Raji (cell line): ENCODE data around the gene DHRS7C.

ENCODE experiments used
- POLR2A ChIP-seq: IDR thresholded peaks from 2 replicates; pipeline ENCODE4 v1.6.1; 2011; ENCODE audit warnings: low read depth, low read length, control low read depth; ENCODE audit not compliant: insufficient read depth

Gene DHRS7C

GRCh38 chr17:9788601-9789000, 2.8 kb downstream of the DHRS7C start:
- no peak for TF ChIP-seq POLR2A

- TF ChIP-seq POLR2A = no peak
Observed at GRCh38 chr17:9784544-9784943, 6.8 kb downstream of the DHRS7C start.

- TF ChIP-seq POLR2A = no peak
Observed at GRCh38 chr17:9783050-9783449, 8.3 kb downstream of the DHRS7C start.

- no peak for TF ChIP-seq POLR2A
Observed at GRCh38 chr17:9780552-9780951, 10.8 kb downstream of the DHRS7C start.

- no peak for TF ChIP-seq POLR2A
Observed at GRCh38 chr17:9776911-9777310, 14.5 kb downstream of the DHRS7C start.

- no peak for TF ChIP-seq POLR2A
Observed at GRCh38 chr17:9772658-9773057, 18.7 kb downstream of the DHRS7C start.

- TF ChIP-seq POLR2A = no peak
Observed at GRCh38 chr17:9771465-9771864, 19.9 kb downstream of the DHRS7C start.

GRCh38 chr17:9769036-9769695, 22.2 kb downstream of the DHRS7C start:
- TF ChIP-seq POLR2A = no peak

GRCh38 chr17:9768381-9768934, 22.9 kb downstream of the DHRS7C start:
- TF ChIP-seq POLR2A = no peak

- no peak for TF ChIP-seq POLR2A
Observed at GRCh38 chr17:9767432-9767991, 23.9 kb downstream of the DHRS7C start.

GRCh38 chr17:9766970-9767369, 24.4 kb downstream of the DHRS7C start:
- TF ChIP-seq POLR2A = no peak

- TF ChIP-seq POLR2A = no peak
Observed at GRCh38 chr17:9765322-9765721, 26.1 kb downstream of the DHRS7C start.

GRCh38 chr17:9763643-9764042, 27.7 kb downstream of the DHRS7C start:
- TF ChIP-seq POLR2A = no peak

GRCh38 chr17:9760266-9760665, 31.1 kb downstream of the DHRS7C start:
- no peak for TF ChIP-seq POLR2A

- no peak for TF ChIP-seq POLR2A
Observed at GRCh38 chr17:9755083-9755482, 36.3 kb downstream of the DHRS7C start.

- TF ChIP-seq POLR2A = no peak
Observed at GRCh38 chr17:9750524-9750923, 40.9 kb downstream of the DHRS7C start.
